ENCODE results near the gene LRRC34. TPM values are rescaled to one million over a fixed set of nuclear protein-coding genes. Genes with fewer than 3 reads are reported as not detected.

LRRC34 gene
- total RNA-seq, 2 donors from 2014 or later = 0.77 to 0.82 TPM

- no peaks in the 10 kb centered on the region for H3K9me3 ChIP-seq
- no peak overlapping the region for H3K27ac ChIP-seq
- H3K36me3 ChIP-seq = no peaks in the 10 kb centered on the region
- H3K4me3 ChIP-seq = no peak overlapping the region
- H3K9ac ChIP-seq (ENCODE audit: low read depth in 2 of 2, low read length in 2 of 2) = no peak overlapping the region
- intact Hi-C loops (cut with DNase I) = no loop called here
- DNase-seq = no peak
- H3K27me3 ChIP-seq = no peaks in the 10 kb centered on the region
- no peak for TF ChIP-seq CTCF (IDR thresholded peaks at IDR 0.05)
- no peaks in the 10 kb centered on the region for H3K4me1 ChIP-seq
Measured at GRCh38 chr3:169825316-169825715, 12.6 kb upstream of the LRRC34 start.

GRCh38 chr3:169822983-169823382, 10.3 kb upstream of the LRRC34 start:
- Histone ChIP-seq H3K36me3 (no peaks in the 10 kb centered on the region), H3K4me1 (no peaks in the 10 kb centered on the region), H3K27ac (no peak overlapping the region), H3K9ac (ENCODE audit: low read depth in 2 of 2, low read length in 2 of 2) (no peak overlapping the region), H3K4me3 (no peak overlapping the region), H3K9me3 (no peaks in the 10 kb centered on the region), H3K27me3 (no peaks in the 10 kb centered on the region)
- DNase-seq = no peak
- TF ChIP-seq CTCF (IDR thresholded peaks at IDR 0.05) = no peak
- intact Hi-C loops (cut with DNase I) = no loop called here

- H3K36me3 ChIP-seq = no peaks in the 10 kb centered on the region
- peak overlapping the region in 1 of 2 donors; percentile 31 for H3K9ac ChIP-seq (ENCODE audit: low read depth in 2 of 2, low read length in 2 of 2)
- H3K27ac ChIP-seq = no peak overlapping the region
- H3K4me1 ChIP-seq = no peaks in the 10 kb centered on the region
- H3K27me3 ChIP-seq = no peaks in the 10 kb centered on the region
- no peak for DNase-seq
- TF ChIP-seq CTCF (IDR thresholded peaks at IDR 0.05) = no peak
- H3K9me3 ChIP-seq = no peaks in the 10 kb centered on the region
- H3K4me3 ChIP-seq = no peak overlapping the region
- intact Hi-C loops (cut with DNase I) = no loop called here
Measured at GRCh38 chr3:169822540-169822939, 9.8 kb upstream of the LRRC34 start.

- DNase-seq = no peak
- Histone ChIP-seq H3K9ac (ENCODE audit: low read depth in 2 of 2, low read length in 2 of 2) (peak overlapping the region in 1 of 2 donors; percentile 31), H3K27ac (no peak overlapping the region), H3K27me3 (no peaks in the 10 kb centered on the region), H3K36me3 (no peaks in the 10 kb centered on the region), H3K9me3 (no peaks in the 10 kb centered on the region), H3K4me1 (no peaks in the 10 kb centered on the region), H3K4me3 (no peak overlapping the region)
- intact Hi-C loops (cut with DNase I) = no loop called here
- no peak for TF ChIP-seq CTCF (IDR thresholded peaks at IDR 0.05)
Measured at GRCh38 chr3:169822091-169822490, 9.4 kb upstream of the LRRC34 start.

GRCh38 chr3:169818316-169818715, 5.6 kb upstream of the LRRC34 start:
- Histone ChIP-seq H3K9ac (ENCODE audit: low read depth in 2 of 2, low read length in 2 of 2) (no peak overlapping the region), H3K9me3 (no peaks in the 10 kb centered on the region), H3K4me3 (no peak overlapping the region), H3K27me3 (no peaks in the 10 kb centered on the region), H3K27ac (no peak overlapping the region), H3K36me3 (no peaks in the 10 kb centered on the region), H3K4me1 (no peaks in the 10 kb centered on the region)
- no peak for TF ChIP-seq CTCF (IDR thresholded peaks at IDR 0.05)
- no peak for DNase-seq
- intact Hi-C loops (cut with DNase I) = no loop called here
